A673 (cell line): ENCODE results near the gene LDLRAD3. TPM values are rescaled to one million over a fixed set of nuclear protein-coding genes. Genes with fewer than 3 reads are reported as not detected.

Experiments used
- BruUV-seq: library from RNA; stranded (reverse); fragments of 400-500 nt; replicated peaks from 2 replicates; lab custom pipeline; 2021; lab: Mats Ljungman, UMichigan
- CTCF ChIA-PET: fragments of 300-600 bp; sonication (Branson Sonifier 250); formaldehyde crosslinking; loops from one replicate; lab custom pipeline; 2022; ENCODE audit warnings: antibody characterized with exemption; lab: Charles Lee
- POLR2A ChIA-PET: fragments of 300-600 bp; sonication (Branson Sonifier 250); formaldehyde crosslinking; loops from one replicate; lab custom pipeline; 2022; ENCODE audit warnings: antibody characterized with exemption; ENCODE audit not compliant: low non-redundant PET; lab: Charles Lee
- DNase-seq: peaks from one replicate; pipeline ENCODE4 v3.0.0-alpha.2; 2015; ENCODE audit warnings: low spot score
- H3K27ac ChIP-seq: fragments of 200-600 bp; sonication (generic); 2 replicates; pipeline ENCODE4 v1.5.1; 2016; ENCODE audit warnings: mixed run types, low read depth, mild to moderate bottlenecking, mixed read lengths, antibody characterized with exemption, low read length; ENCODE audit not compliant: poor library complexity, severe bottlenecking
- H3K27me3 ChIP-seq: fragments of 200-600 bp; sonication (generic); replicated peaks from 2 replicates; pipeline ENCODE4 v1.6.1; 2017; ENCODE audit warnings: mixed run types, low read depth, mild to moderate bottlenecking, mixed read lengths, antibody characterized with exemption, low read length; ENCODE audit not compliant: insufficient read depth, poor library complexity
- H3K36me3 ChIP-seq: fragments of 200-600 bp; sonication (generic); 2 replicates; pipeline ENCODE4 v1.6.1; 2016; ENCODE audit warnings: mixed run types, mild to moderate bottlenecking, mixed read lengths, antibody characterized with exemption, low read length; ENCODE audit not compliant: insufficient read depth, poor library complexity, severe bottlenecking
- H3K4me1 ChIP-seq: fragments of 200-600 bp; sonication (generic); 2 replicates; pipeline ENCODE4 v1.6.1; 2017; ENCODE audit warnings: mixed run types, mild to moderate bottlenecking, mixed read lengths, antibody characterized with exemption, low read length; ENCODE audit not compliant: insufficient read depth, poor library complexity, severe bottlenecking
- H3K4me3 ChIP-seq: fragments of 200-600 bp; sonication (generic); 2 replicates; pipeline ENCODE4 v1.5.1; 2016; ENCODE audit warnings: low read depth, mixed run types, mild to moderate bottlenecking, mixed read lengths, low read length; ENCODE audit not compliant: poor library complexity, severe bottlenecking
- H3K9me3 ChIP-seq: fragments of 200-600 bp; sonication (generic); 2 replicates; pipeline ENCODE4 v1.6.1; 2016; ENCODE audit warnings: mixed run types, low read depth, mild to moderate bottlenecking, mixed read lengths, antibody characterized with exemption, low read length; ENCODE audit not compliant: poor library complexity, severe bottlenecking
- CTCF ChIP-seq: fragments of 300-800, 200-600 bp; sonication (generic); conservative IDR thresholded peaks from 2 replicates; pipeline ENCODE4 v1.5.1; 2017; ENCODE audit warnings: low read depth, mild to moderate bottlenecking, antibody characterized with exemption, low read length, moderate library complexity, mixed read lengths
- EZH2 ChIP-seq: fragments of 200-600 bp; sonication (generic); IDR thresholded peaks from 2 replicates; pipeline ENCODE4 v1.6.1; 2017; ENCODE audit warnings: borderline replicate concordance, low read depth, mild to moderate bottlenecking, mixed read lengths, antibody characterized with exemption, low read length; ENCODE audit not compliant: poor library complexity, severe bottlenecking
- intact Hi-C: fragments of 100-400 bp; cut with micrococcal nuclease; formaldehyde crosslinking; loops from one replicate; pipeline ENCODE4 v1.10.0; 2022; ENCODE audit not compliant: unreplicated experiment
- total RNA-seq: library from RNA; stranded (reverse); gene quantifications from 2 replicates; pipeline ENCODE4 v1.2.3, GENCODE V29; 2021

Gene LDLRAD3
- total RNA-seq, 1 experiment from 2014 or later, result 13.1 TPM

- DNase-seq, result no peak
- CTCF ChIA-PET, result interaction anchor here (1.0 kb wide), 1 partner anchor 402 kb away, joined by 3 read pairs; no protein-coding TSS in a partner anchor
- H3K4me1 ChIP-seq, result no peaks in the 10 kb centered on the region
- H3K36me3 ChIP-seq, result no peaks in the 10 kb centered on the region
- POLR2A ChIA-PET, result interaction anchor here (0.5 kb wide), 1 partner anchor 15 kb away, joined by 17 read pairs; no protein-coding TSS in a partner anchor
- BruUV-seq, result no TSS peak
- no peak for TF ChIP-seq CTCF
- no peak for TF ChIP-seq EZH2
- H3K27ac ChIP-seq, result no peak overlapping the region
- H3K9me3 ChIP-seq, result peaks cover 13% of the 10 kb centered on the region
- intact Hi-C loops, result no loop called here
- H3K27me3 ChIP-seq, result no peaks in the 10 kb centered on the region
- no peak overlapping the region for H3K4me3 ChIP-seq
Measured at GRCh38 chr11:36224209-36224882, 280.5 kb downstream of the LDLRAD3 start.

GRCh38 chr11:36227044-36227443 is 283.2 kb downstream of the LDLRAD3 start:
- Histone ChIP-seq H3K9me3 (no peaks in the 10 kb centered on the region), H3K27ac (no peak overlapping the region), H3K36me3 (no peaks in the 10 kb centered on the region), H3K4me3 (no peak overlapping the region), H3K4me1 (peaks cover 14% of the 10 kb centered on the region), H3K27me3 (no peaks in the 10 kb centered on the region)
- ChIA-PET CTCF (interaction anchor here (0.6 kb wide), 1 partner anchor 31 kb away, joined by 7 read pairs; no protein-coding TSS in a partner anchor), POLR2A (no interaction called here)
- intact Hi-C loops, result no loop called here
- BruUV-seq, result no TSS peak
- TF ChIP-seq CTCF (no peak), EZH2 (no peak)
- DNase-seq, result no peak

GRCh38 chr11:36228689-36229088 is 284.8 kb downstream of the LDLRAD3 start:
- H3K4me3 ChIP-seq, result no peak overlapping the region
- intact Hi-C loops, result no loop called here
- no peak for DNase-seq
- H3K27me3 ChIP-seq, result no peaks in the 10 kb centered on the region
- no peak overlapping the region for H3K27ac ChIP-seq
- H3K36me3 ChIP-seq, result no peaks in the 10 kb centered on the region
- TF ChIP-seq EZH2 (no peak), CTCF (no peak)
- CTCF ChIA-PET, result no interaction called here
- POLR2A ChIA-PET, result no interaction called here
- peaks cover 15% of the 10 kb centered on the region for H3K4me1 ChIP-seq
- BruUV-seq, result no TSS peak
- no peaks in the 10 kb centered on the region for H3K9me3 ChIP-seq
